ENCODE data around the gene ABCC1.

- TF ChIP-seq NR2C2 (CRISPR knock-in tag; IDR thresholded peaks at IDR 0.05), result no peak
- TF ChIP-seq CTCF (IDR thresholded peaks at IDR 0.05), result no peak
- TF ChIP-seq ATF6 (CRISPR knock-in tag; IDR thresholded peaks at IDR 0.05), result no peak
- no peak for TF ChIP-seq SMAD3 (CRISPR knock-in tag; IDR thresholded peaks at IDR 0.05; ENCODE audit: borderline replicate concordance)
- TF ChIP-seq ZNF232 (CRISPR knock-in tag; IDR thresholded peaks at IDR 0.05), result no peak
- TF ChIP-seq ESRRA (CRISPR knock-in tag; IDR thresholded peaks at IDR 0.05; ENCODE audit: borderline replicate concordance), result no peak
- no peak for TF ChIP-seq NR1H2 (CRISPR knock-in tag; IDR thresholded peaks at IDR 0.05)
- no peak for TF ChIP-seq ELF4 (CRISPR knock-in tag; IDR thresholded peaks at IDR 0.05; ENCODE audit: low read depth)
- TF ChIP-seq ATF1 (CRISPR knock-in tag; IDR thresholded peaks at IDR 0.05), result no peak
- TF ChIP-seq MXD4 (CRISPR knock-in tag; IDR thresholded peaks at IDR 0.05; ENCODE audit: borderline replicate concordance), result no peak
- no peak for TF ChIP-seq E2F1 (CRISPR knock-in tag; IDR thresholded peaks at IDR 0.05)
Measured at GRCh38 chr16:16144416-16144815, 195.0 kb downstream of the ABCC1 start.

Data from WTC11 (cell line).